AG08396 (cell line): ENCODE results near the gene SMAP1.

Experiments
- DNase-seq: peaks from one replicate; pipeline ENCODE4 v3.0.0; 2012; ENCODE audit warnings: low spot score, mixed read lengths

Gene SMAP1

GRCh38 chr6:70842541-70842940 is 174.9 kb downstream of the SMAP1 start:
- DNase-seq, result no peak

GRCh38 chr6:70843328-70843918 is 175.7 kb downstream of the SMAP1 start:
- DNase-seq, result no peak

- no peak for DNase-seq
Measured at GRCh38 chr6:70844301-70844700, 176.6 kb downstream of the SMAP1 start.

DNA sequence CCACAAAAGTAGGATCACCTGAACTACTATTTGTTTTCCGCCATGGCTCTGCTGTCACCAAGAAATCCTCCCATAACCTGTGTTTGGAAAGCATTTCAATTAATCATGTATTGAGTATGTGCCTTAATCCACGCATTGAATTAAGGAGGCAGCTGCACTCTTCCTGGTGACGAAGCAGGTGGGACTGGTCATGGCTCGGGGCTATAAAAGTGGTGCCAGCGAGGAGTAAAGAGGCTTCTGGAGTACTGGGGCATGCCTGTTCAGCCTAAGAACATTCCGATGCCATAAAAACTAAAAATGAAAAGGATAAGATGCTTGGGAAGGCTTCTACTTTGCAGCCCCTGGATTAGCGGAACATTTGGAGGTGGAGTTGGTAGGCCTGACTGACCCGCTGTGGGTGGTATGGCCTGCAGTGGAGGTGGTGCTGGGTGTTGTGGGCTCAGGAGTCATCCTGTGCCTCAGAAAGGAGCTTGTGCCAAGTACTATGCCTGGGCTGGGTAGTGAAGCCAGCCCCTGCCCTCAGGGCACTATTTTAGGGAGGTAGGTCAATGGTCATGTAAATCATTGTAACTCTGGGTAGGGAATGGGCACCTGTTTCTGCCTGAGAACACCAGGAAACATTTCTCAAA is 178.6 kb downstream of the SMAP1 start:
- no peak for DNase-seq

DNA sequence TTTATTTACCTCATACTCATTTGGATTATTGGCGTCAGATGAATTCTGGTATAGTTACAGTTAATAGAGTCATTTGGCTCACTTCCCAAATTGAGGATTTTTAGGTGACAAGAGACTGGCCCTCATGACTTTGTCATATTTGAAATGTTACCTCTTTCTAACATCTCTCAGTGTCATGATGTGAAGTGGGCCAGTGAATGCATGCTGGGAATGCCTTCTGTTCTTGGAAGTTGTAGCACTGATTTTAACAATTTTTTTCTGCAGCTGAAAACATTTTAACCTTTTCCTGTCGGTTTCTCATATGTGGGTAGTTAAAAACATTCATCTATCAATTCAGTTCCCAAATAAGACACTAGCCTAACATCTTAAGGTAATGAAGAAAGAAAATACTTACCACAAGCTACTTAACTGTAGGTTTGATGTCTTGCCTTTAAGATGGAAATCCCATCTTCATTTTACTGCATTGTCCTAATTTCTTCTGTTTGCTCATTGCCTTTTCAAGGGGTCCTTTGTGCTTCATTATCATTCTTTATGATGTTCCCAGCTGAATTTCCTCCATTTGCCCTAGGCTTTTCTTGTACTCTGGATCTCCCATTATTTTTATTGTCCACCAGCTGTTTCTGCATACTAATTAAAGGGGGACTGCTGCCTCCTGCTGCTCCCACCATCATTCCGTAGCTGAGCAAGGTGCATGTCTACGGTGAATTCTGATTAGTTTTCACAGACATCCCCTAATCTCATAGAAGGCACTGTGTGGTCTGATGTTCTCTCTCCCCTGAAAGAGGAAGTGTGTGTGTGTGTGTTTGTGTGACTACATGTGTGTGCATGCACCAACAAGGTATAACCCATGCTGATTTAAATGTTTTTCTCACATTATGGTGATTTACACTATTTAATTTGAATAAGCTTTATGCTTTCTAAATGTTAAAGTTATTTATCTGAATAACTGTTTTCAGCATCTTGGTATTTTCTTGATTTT is 179.7 kb downstream of the SMAP1 start:
- DNase-seq, result no peak

GRCh38 chr6:70849348-70850069 is 181.8 kb downstream of the SMAP1 start:
- no peak for DNase-seq

DNA sequence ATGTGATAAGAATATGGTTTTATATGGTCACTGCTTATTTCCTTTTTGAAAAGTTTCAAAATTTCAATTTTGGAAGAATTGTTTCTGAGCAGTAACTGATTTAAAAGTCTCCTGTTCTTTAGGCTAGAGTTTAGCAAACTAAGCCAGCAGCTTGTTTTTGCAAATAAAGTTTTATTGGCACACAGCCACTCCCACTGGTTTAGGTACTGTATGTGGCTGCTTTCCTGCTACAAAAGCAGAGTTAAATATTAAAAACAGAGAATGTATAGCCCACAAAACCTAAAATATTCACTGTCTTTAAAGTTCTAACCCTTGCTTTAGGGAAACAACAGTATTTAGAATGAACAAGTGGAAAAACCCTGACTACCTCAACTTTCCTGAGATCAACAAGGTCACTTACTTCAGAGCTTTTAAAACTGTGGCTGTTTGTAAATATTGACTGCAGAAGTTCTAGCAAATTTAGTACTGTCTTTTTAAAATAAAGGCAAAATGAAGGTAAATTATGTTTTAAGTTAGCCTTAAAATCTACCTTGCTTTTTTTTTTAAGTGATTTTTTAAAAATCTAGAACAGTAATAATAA is 185.1 kb downstream of the SMAP1 start:
- no peak for DNase-seq

DNA sequence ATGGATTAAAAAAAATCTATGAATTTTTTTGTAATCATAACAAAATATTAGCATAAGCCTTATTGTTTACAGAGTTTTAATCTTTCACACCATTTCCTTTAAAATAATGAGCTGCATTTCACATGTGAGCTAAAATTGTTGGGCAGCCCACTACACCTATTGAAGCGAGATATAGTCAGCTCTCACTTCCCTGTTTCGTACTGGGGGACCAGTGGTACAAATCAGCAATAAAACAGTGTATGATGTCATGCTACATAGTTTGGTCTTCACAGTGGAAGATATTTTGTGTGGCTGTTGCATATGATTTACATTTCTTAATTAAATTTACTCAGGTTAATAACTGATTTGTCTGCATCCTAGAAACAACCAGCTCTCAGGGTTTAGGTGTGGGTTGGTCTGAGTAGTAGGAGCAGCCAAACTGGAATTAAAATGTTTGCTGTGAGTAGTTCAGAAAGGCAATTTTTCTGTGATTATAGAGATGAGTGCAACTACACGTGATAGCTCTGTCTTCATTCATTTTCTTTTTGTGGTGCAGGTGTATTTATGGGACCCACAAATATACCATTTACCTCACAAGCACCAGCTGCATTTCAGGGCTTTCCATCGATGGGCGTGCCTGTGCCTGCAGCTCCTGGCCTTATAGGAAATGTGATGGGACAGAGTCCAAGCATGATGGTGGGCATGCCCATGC is 189.8 kb downstream of the SMAP1 start:
- DNase-seq, result no peak

DNA sequence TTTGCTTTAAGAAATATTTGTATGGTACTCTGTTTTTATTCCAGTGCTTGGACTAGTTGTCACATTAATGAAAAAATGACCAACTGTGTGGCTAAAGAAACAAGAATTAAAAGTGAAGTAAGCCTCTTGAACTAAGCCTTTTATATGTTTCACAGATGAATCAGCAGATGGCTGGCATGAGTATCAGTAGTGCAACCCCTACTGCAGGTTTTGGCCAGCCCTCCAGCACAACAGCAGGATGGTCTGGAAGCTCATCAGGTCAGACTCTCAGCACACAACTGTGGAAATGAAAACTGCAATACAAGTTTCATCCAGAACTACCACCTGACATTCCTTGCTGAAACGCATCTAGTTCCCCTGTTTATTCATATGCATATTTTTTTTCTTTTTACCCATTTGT is 192.4 kb downstream of the SMAP1 start:
- no peak for DNase-seq

DNA sequence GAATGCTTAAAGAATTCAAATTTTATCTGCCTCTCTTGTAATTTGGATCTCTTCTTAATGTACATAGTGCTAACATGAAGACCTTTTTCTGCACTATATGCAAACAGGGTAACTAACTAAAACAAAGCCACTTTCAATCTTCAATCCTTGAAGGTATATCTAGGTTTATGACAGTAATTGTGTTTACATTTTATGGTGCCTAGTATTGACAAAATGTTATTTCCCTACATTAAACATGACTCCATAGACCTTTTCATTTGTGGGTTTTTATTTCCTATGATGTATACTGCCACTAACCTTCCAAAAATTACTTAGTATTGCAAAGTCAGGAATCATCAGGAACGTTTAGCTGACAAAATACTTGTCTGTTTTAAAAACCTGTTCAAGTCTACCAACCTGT is 193.2 kb downstream of the SMAP1 start:
- DNase-seq, result no peak

DNA sequence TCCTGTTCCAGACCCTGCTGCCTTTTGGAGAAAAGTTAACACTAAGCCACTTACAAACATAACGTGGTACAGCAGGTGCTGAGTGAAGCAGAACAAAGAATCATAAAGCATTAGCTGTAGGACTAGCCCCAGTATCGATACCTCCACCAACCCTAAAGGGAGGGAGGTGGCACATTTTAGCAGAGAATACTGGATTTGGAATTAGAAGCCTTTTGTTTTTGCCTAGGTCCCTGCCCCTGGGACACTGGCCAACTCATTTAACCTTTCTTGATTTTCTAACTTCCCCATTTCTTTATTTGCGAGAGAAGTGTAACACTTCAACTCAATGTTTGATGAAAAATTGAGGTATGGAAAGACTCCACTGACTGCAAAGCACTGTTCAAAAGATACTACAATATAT is 195.7 kb downstream of the SMAP1 start:
- no peak for DNase-seq

DNA sequence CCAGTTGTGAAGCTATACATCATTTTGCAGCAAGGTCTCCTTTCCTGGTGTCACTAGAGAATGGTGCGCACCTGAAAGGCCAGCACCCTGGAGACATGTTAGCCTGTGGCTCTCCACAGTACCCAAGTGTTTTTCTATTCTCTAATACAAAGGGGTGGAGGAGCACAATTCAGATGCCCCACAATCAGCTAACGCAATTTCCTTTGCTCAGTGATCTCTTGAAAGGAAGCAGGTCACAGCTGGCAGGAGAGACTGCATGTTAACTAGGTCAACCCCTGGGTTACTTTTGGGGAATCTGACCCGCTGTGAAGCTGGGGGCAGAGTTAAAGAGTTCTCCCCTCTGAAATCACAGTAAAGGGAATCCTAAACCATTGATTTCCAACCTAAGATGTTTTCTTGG is 196.7 kb downstream of the SMAP1 start:
- DNase-seq, result no peak

DNA sequence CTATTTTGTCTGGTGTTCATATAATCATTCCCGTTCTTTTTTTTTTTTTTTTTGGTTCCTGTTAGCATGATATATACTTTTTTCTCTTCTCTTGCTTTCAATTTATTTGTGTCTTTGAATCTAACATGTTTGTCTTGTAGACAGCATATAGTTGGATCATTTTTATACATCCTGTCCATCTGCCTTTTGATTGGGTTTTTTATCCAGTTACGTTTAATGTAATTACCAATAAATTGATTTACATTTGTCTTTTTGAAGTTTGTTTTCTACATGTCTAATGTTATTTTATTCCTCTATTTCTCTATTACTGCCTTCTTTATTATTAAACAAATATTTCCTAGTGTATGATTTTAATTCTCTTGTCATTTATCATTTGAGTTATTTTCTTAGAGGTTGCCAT is 204.8 kb downstream of the SMAP1 start:
- DNase-seq, result no peak

- no peak for DNase-seq
Measured at GRCh38 chr6:70874181-70874913, 206.7 kb downstream of the SMAP1 start.

DNA sequence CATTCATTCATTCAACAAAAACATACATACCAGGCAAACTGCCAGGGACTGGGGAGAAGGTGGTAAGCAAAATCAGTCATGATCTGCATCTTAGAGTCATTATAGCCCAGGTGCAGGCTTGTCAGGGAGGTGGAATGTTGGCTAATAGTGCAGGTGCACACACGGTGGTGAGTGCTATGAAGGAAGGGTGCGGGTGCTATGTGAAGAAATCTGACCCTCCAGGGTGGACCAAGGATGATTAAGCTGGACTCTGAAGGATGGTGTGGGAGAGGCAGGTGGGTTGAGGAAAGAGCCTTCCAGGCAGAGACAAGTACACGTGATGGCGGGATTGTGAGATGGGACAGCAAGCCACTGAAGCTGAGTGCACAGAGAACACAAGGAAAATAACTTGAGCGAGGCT is 211.8 kb downstream of the SMAP1 start:
- DNase-seq, result no peak

DNA sequence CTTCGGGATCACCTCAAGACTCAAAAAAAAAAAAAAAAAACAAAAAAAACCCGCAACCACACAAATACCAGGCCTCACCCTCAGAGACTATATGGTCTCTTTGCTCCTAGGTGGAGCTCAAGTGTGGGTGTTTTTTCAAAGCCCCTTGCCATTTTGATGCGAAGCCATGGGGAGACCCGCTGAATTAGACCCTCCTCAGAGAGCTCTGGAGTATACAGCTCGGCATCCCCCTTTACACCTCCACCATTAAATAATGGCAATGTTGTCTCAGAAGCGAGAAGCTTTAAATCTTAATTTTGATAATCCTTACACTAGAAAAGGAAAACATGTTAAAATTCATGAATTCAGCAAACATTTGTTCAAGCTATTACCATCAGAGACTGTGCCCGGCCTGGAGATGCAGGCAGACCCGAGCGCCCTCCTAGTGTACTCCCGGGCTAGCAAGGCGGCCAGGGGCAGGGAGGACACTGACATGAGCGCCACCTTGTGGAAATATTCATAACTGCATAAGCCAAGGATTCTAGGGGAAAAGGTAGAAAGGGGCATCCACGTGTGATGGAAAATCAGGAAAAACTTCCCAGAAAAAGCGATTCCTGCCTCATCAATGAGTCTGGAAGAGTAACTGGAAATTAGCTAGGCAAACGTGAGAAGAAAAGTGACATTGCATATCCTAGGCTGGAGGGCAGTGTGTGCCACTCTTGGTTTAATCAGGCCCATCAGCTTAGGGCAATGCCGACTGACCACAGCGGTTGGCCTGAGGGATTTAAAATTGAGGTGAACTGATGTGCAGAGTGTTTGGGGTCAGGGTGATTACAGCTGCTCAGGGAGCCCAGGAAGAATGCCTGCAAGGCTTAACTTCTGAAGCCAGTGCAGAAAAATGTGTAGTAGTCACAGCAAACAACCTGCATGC is 216.6 kb downstream of the SMAP1 start:
- DNase-seq, result peak; percentile 85

DNA sequence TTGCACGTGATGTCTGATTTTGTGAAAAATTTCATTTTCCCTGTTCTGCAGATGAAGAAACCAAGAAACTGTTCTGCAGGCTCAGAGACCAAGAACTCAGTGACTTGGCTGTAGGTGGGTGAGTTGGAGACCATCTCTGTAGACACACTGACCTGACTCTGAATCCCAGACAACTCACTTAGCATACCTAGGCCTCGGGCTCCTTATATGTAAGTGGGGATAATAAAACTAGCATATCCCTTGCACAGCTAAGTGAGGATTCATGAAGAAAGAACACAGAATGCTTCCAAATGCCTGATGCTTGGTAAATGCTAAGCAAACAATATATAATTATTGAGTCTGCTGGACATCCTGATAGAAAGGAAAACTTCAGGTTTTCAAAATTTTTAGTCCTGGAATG is 218.4 kb downstream of the SMAP1 start:
- DNase-seq, result no peak

- DNase-seq, result no peak
Measured at GRCh38 chr6:70886661-70887060, 219.0 kb downstream of the SMAP1 start.

- DNase-seq, result no peak
Measured at GRCh38 chr6:70889270-70889669, 221.6 kb downstream of the SMAP1 start.

DNA sequence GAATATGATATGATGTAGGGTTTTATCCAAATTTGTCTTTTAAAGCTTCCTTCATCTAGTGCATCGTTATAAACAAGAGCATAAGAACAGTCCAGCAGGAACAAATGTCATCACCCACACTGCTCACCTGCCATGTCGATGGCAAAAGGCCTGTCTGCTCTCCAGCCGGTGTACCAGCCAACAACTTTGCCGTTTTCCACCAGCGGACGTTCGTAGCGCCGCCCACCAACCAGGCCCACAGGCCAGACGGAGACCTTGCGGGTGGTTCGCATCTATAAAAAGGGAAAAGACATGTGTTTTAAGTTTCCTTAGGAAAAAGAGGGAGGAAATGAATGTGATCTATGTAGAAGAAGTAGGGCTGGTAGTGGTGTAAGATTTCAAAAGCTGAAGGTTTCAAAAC is 226.3 kb downstream of the SMAP1 start:
- no peak for DNase-seq
